ENCODE measurements around the gene RTEL1. TPM values are rescaled to one million over a fixed set of nuclear protein-coding genes. Genes with fewer than 3 reads are reported as not detected.

The RTEL1 gene
- total RNA-seq, 4 donors from 2014 or later = 8.5 to 38.3 (median 12.7) TPM

DNA sequence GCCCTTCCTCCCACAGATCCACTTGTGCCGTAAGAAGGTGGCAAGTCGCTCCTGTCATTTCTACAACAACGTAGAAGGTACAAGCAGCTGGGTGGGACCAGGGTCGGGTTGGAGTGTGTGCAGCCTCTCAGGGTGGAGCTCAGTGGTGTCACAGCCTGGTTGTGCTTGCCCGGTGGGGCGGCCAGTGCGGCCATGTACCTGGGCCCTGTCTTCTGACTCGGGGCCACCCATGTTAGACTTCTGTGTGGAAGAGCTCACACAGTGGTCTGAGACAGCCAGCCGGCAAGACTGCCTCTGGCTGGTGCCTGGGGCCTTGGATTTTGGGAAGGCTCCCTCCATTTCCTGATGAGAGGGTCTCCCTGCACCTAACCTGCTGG is 4.7 kb downstream of the RTEL1 start:
- TF ChIP-seq POLR2A (IDR thresholded peaks at IDR 0.05) = no peak
- TF ChIP-seq, protein P1, sequence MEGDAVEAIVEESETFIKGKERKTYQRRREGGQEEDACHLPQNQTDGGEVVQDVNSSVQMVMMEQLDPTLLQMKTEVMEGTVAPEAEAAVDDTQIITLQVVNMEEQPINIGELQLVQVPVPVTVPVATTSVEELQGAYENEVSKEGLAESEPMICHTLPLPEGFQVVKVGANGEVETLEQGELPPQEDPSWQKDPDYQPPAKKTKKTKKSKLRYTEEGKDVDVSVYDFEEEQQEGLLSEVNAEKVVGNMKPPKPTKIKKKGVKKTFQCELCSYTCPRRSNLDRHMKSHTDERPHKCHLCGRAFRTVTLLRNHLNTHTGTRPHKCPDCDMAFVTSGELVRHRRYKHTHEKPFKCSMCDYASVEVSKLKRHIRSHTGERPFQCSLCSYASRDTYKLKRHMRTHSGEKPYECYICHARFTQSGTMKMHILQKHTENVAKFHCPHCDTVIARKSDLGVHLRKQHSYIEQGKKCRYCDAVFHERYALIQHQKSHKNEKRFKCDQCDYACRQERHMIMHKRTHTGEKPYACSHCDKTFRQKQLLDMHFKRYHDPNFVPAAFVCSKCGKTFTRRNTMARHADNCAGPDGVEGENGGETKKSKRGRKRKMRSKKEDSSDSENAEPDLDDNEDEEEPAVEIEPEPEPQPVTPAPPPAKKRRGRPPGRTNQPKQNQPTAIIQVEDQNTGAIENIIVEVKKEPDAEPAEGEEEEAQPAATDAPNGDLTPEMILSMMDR (IDR thresholded peaks at IDR 0.05) = no peak
- no peak for DNase-seq (ENCODE audit: low spot score in 2 of 2)
- 97 to 100% methylated on average over 3 to 9 of the region's 9 CpGs for WGBS, 2 donors
- H3K4me3 ChIP-seq (ENCODE audit: low read depth, poor library complexity, severe bottlenecking) = no peak overlapping the region
- intact Hi-C loops (cut with DNase I; ENCODE audit: low total_unique reads) = no loop called here

DNA sequence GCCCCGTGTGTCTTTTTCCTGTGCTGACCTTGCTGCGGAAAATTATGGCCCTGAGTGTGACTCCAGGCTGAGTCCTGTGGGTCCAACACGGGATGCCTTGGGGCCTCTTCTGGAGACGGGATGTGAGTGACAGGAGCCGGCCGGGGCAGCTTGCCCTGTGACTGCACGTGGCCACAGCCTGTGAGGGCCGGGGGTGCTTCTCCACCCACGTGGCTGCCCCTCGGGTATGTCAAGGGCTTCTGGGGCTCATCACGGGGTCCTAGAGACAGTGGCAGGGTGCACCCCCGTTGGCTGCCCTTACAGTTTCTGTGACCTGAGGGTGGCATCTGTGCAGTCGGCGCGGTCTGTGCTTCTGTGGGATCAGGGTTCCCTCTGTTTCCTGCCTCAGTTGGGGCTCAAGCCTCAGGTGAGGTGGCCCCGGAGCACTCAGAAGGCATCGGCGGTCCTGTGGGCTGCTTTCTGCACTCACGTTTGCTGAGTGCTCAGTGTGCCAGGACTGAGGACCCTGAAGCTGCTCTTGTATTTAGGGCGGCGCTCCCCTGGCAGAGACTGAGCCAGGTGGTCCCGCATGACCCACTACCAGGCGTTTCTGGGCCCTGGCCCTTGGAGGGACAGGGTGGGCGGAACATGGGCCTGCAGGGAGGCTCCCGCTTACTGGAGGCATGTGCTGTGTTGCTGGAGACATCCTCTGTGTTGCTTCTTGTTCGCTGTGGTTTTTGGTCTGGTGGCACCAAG is 5.4 kb downstream of the RTEL1 start:
- WGBS, 2 donors = 89 to 93% methylated on average over 25 to 26 of the region's 26 CpGs
- TF ChIP-seq POLR2A (IDR thresholded peaks at IDR 0.05) = no peak
- TF ChIP-seq, protein P1 (IDR thresholded peaks at IDR 0.05) = no peak
- no peak overlapping the region for H3K4me3 ChIP-seq (ENCODE audit: low read depth, poor library complexity, severe bottlenecking)
- intact Hi-C loops (cut with DNase I; ENCODE audit: low total_unique reads) = no loop called here
- DNase-seq (ENCODE audit: low spot score in 2 of 2) = no peak

- H3K4me3 ChIP-seq (ENCODE audit: low read depth, poor library complexity, severe bottlenecking) = no peak overlapping the region
- intact Hi-C loops (cut with DNase I; ENCODE audit: low total_unique reads) = no loop called here
- DNase-seq (ENCODE audit: low spot score in 2 of 2) = no peak
- 90 to 91% methylated on average over 20 to 22 of the region's 22 CpGs for WGBS, 2 donors
- TF ChIP-seq POLR2A (IDR thresholded peaks at IDR 0.05) = no peak
- TF ChIP-seq, protein P1 (IDR thresholded peaks at IDR 0.05) = no peak
Observed at GRCh38 chr20:63664143-63664851, 6.2 kb downstream of the RTEL1 start.

- 68 to 78% methylated on average over 10 to 18 of the region's 18 CpGs for WGBS, 2 donors
- H3K4me3 ChIP-seq (ENCODE audit: low read depth, poor library complexity, severe bottlenecking) = no peak overlapping the region
- intact Hi-C loops (cut with DNase I; ENCODE audit: low total_unique reads) = no loop called here
- TF ChIP-seq, protein P1 (IDR thresholded peaks at IDR 0.05) = no peak
- no peak for TF ChIP-seq POLR2A (IDR thresholded peaks at IDR 0.05)
- DNase-seq (ENCODE audit: low spot score in 2 of 2) = no peak
Observed at GRCh38 chr20:63664861-63665594, 6.9 kb downstream of the RTEL1 start.

DNA sequence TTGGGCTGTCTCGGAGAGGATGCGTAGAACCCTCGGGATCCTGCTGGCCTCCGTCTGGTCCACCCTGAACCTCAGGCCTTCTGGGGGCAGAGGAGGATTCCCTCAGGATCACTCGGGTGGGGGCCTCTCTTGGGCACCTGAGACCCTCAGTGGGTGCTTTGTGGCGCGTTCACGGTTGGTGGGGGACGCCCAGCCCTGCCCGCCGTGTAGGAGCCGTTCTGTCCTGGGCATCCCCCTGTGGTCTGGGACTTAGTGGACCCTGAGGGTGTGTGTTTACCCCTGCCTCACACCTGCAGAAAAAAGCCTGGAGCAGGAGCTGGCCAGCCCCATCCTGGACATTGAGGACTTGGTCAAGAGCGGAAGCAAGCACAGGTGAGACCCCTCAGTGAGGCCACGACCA is 7.6 kb downstream of the RTEL1 start:
- WGBS, 2 donors = 93 to 95% methylated on average over 10 to 14 of the region's 14 CpGs
- no peak for DNase-seq (ENCODE audit: low spot score in 2 of 2)
- no peak overlapping the region for H3K4me3 ChIP-seq (ENCODE audit: low read depth, poor library complexity, severe bottlenecking)
- TF ChIP-seq POLR2A (IDR thresholded peaks at IDR 0.05) = no peak
- TF ChIP-seq, protein P1 (IDR thresholded peaks at IDR 0.05) = no peak
- intact Hi-C loops (cut with DNase I; ENCODE audit: low total_unique reads) = no loop called here

Data from lower leg skin (tissue), 4 donors.